GM12878 (cell line): ENCODE data around the gene RUSC1. TPM values are rescaled to one million over a fixed set of nuclear protein-coding genes. Genes with fewer than 3 reads are reported as not detected.

ENCODE experiments used
- ATAC-seq: fragments of 200-7000 bp; cut with Tn5 transposase; 3 replicates; pipeline ENCODE4 v1.9.1; 2020; ENCODE audit warnings: mild to moderate bottlenecking, moderate library complexity
- BruUV-seq: library from RNA; stranded (reverse); fragments of 400-500 nt; replicated peaks from 2 replicates; lab custom pipeline; 2021; lab: Mats Ljungman, UMichigan
- CTCF ChIA-PET: fragments of 300-600 bp; sonication (Branson Sonifier 250); formaldehyde crosslinking; extraction: SDS; loops from one replicate; lab custom pipeline; 2021; ENCODE audit warnings: inconsistent platforms; lab: Yijun Ruan, JAX
- POLR2A ChIA-PET: fragments of 350-600 bp; formaldehyde crosslinking; extraction: SDS; loops from one replicate; lab custom pipeline; 2021; ENCODE audit warnings: inconsistent platforms; lab: Charles Lee
- RAD21 ChIA-PET: fragments of 300-600 bp; sonication (Branson Sonifier 250); formaldehyde crosslinking; loops from one replicate; lab custom pipeline; 2023; ENCODE audit warnings: antibody characterized with exemption; ENCODE audit not compliant: unreplicated experiment; lab: Charles Lee
- SMC1A ChIA-PET: fragments of 300-600 bp; sonication (Branson Sonifier 250); formaldehyde crosslinking; loops from one replicate; lab custom pipeline; 2023; ENCODE audit not compliant: unreplicated experiment, uncharacterized antibody; lab: Charles Lee
- DNase-seq: peaks from one replicate; pipeline ENCODE4 v3.0.0-alpha.2; 2011; ENCODE audit warnings: low read depth, low spot score
- FAIRE-seq: peaks from 3 replicates; lab custom pipeline; 2011; peaks lifted over from hg19 to GRCh38; lab: Jason Lieb, UNC
- H2AFZ ChIP-seq: 2 replicates; pipeline ENCODE4 v1.6.0; 2011; ENCODE audit warnings: low read depth, low read length, control low read depth; ENCODE audit not compliant: control insufficient read depth
- H3K27ac ChIP-seq: 2 replicates; pipeline ENCODE4 v1.5.1; 2011; ENCODE audit warnings: control low read depth; ENCODE audit not compliant: control insufficient read depth, insufficient read depth
- H3K27me3 ChIP-seq, 2 experiments: replicated peaks in 1 of 2; 2 replicates each; pipeline versions ENCODE4 v1.6.0 to v1.6.1; 2011; ENCODE audit warnings: low read length in 1 of 2; ENCODE audit not compliant: control insufficient read depth in 2 of 2, insufficient read depth in 2 of 2
- H3K36me3 ChIP-seq, 2 experiments: 2 replicates each; pipeline ENCODE4 v1.5.1; 2011; ENCODE audit warnings: low read length in 1 of 2; ENCODE audit not compliant: control insufficient read depth in 2 of 2, insufficient read depth in 2 of 2
- H3K4me1 ChIP-seq: 2 replicates; pipeline ENCODE4 v1.6.1; 2011; ENCODE audit warnings: mild to moderate bottlenecking, low read length, moderate library complexity, mixed read lengths; ENCODE audit not compliant: control insufficient read depth, insufficient read depth
- H3K4me2 ChIP-seq: 2 replicates; pipeline ENCODE4 v1.6.0; 2011; ENCODE audit warnings: control low read depth; ENCODE audit not compliant: control insufficient read depth, insufficient read depth
- H3K4me3 ChIP-seq: fragments of 200-600 bp; sonication (generic); 2 replicates; pipeline ENCODE4 v1.5.1; 2016
- H3K79me2 ChIP-seq: 2 replicates; pipeline ENCODE4 v1.6.0; 2011; ENCODE audit warnings: low read length; ENCODE audit not compliant: control insufficient read depth, insufficient read depth
- H3K9ac ChIP-seq: 2 replicates; pipeline ENCODE4 v1.8.0; 2011; ENCODE audit warnings: low read length, control low read depth, mixed read lengths; ENCODE audit not compliant: control insufficient read depth, insufficient read depth
- H3K9me3 ChIP-seq: replicated peaks from 3 replicates; pipeline ENCODE4 v1.5.1; 2011; ENCODE audit warnings: mild to moderate bottlenecking, low read length; ENCODE audit not compliant: control insufficient read depth, insufficient read depth
- H4K20me1 ChIP-seq: 2 replicates; pipeline ENCODE4 v1.6.0; 2011; ENCODE audit not compliant: control insufficient read depth, insufficient read depth
- BRCA1 ChIP-seq: IDR thresholded peaks from 2 replicates; pipeline ENCODE4 v1.6.1; 2011; ENCODE audit warnings: low read depth, low read length, improper control_type of control experiment
- CBX5 ChIP-seq: sonication (generic); IDR thresholded peaks from 2 replicates; pipeline ENCODE4 v1.6.1; 2016; ENCODE audit warnings: low read depth, moderate library complexity, mild to moderate bottlenecking, inconsistent platforms
- ESRRA ChIP-seq: IDR thresholded peaks from 2 replicates; pipeline ENCODE4 v1.6.1; 2012; ENCODE audit warnings: mild to moderate bottlenecking, low read length, improper control_type of control experiment
- HCFC1 ChIP-seq: fragments of 150-350 bp; IDR thresholded peaks from 2 replicates; pipeline ENCODE4 v1.6.1; 2014; ENCODE audit warnings: low read length
- RBBP5 ChIP-seq: fragments of 200-600 bp; sonication (generic); conservative IDR thresholded peaks from 2 replicates; pipeline ENCODE4 v1.6.1; 2016
- RELA ChIP-seq: fragments of 450-650 bp; IDR thresholded peaks from 2 replicates; pipeline ENCODE4 v1.8.0; 2014; ENCODE audit warnings: borderline replicate concordance; ENCODE audit not compliant: partially characterized antibody
- SMAD1 ChIP-seq: fragments of 450-650 bp; IDR thresholded peaks from 2 replicates; pipeline ENCODE4 v1.6.1; 2018; ENCODE audit warnings: mild to moderate bottlenecking, low read depth; ENCODE audit not compliant: partially characterized antibody
- YY1 ChIP-seq: IDR thresholded peaks from 2 replicates; pipeline ENCODE4 v1.6.1; 2011; ENCODE audit warnings: low read depth, mild to moderate bottlenecking, low read length
- ZNF207 ChIP-seq: fragments of 450-650 bp; IDR thresholded peaks from 2 replicates; pipeline ENCODE4 v1.6.1; 2014; ENCODE audit warnings: antibody characterized with exemption, mild to moderate bottlenecking, borderline replicate concordance
- ZNF592 ChIP-seq: fragments of 450-650 bp; IDR thresholded peaks from 2 replicates; pipeline ENCODE4 v1.6.1; 2017; ENCODE audit warnings: mild to moderate bottlenecking, moderate library complexity
- ZZZ3 ChIP-seq: IDR thresholded peaks from 2 replicates; pipeline ENCODE4 v1.6.1; 2011; ENCODE audit warnings: low read depth; ENCODE audit not compliant: control insufficient read depth, insufficient read length
- WGBS: methylation state at CpG from one replicate; pipeline ENCODE4 v1.1.6; 2016; ENCODE audit warnings: low lambda C conversion rate; ENCODE audit not compliant: insufficient replicate concordance, insufficient coverage; ENCODE audit errors: missing lambda C conversion rate; 5-methylcytosine and 5-hydroxymethylcytosine counted together
- in situ Hi-C: fragments of 300-500 bp; cut with MboI; formaldehyde crosslinking; loops from 9 replicates; pipeline ENCODE4 v1.14.3; 2018; ENCODE audit warnings: mixed read lengths
- intact Hi-C: fragments of 100-400 bp; cut with micrococcal nuclease; formaldehyde crosslinking; loops from one replicate; pipeline ENCODE4 v1.14.2; 2022; ENCODE audit not compliant: unreplicated experiment
- polyA plus RNA-seq, 11 experiments: library from polyadenylated mRNA; depleted of rRNA in 4 of 11; unstranded in 6 of 11; stranded (reverse) in 5 of 11; fragments of >200 nt; fragmentation: Nextera tagmentation in 4 of 11; fragmentation: Illumina TruSeq in 1 of 11; extraction: Ambion mirVana in 4 of 11; extraction: Trizol in 1 of 11; gene quantifications; 1 replicate in 1 of 11; 2 replicates in 10 of 11; pipeline versions ENCODE4 v1.2.1 to v1.2.3, GENCODE V29; 2011 to 2016; ENCODE audit warnings: inconsistent platforms in 2 of 11, missing spikeins in 2 of 11, low read depth in 1 of 11
- total RNA-seq, 4 experiments: library from RNA; depleted of rRNA in 3 of 4; stranded (reverse); fragments of >200 nt in 3 of 4; fragmentation: Illumina TruSeq in 1 of 4; extraction: Trizol in 1 of 4; gene quantifications; 2 replicates each; pipeline versions ENCODE4 v1.2.1 to v1.2.3, GENCODE V29; 2013 to 2021
- TF ChIP-seq, protein P1 (sequence below): IDR thresholded peaks from 2 replicates; pipeline ENCODE4 v1.6.1; 2012; ENCODE audit warnings: mild to moderate bottlenecking, low read depth, low read length
- TF ChIP-seq, protein P2 (sequence below): fragments of 450-650 bp; formaldehyde crosslinking; IDR thresholded peaks from 2 replicates; pipeline ENCODE4 v1.4.0; 2022; ENCODE audit warnings: mild to moderate bottlenecking, moderate library complexity

Gene RUSC1
- total and polyA plus RNA-seq, 10 of the 15 experiments (the other 5 are each of a cell fraction or from before 2014, with no cell fraction given): 1.1 to 23.7 (median 12.3) TPM

GRCh38 chr1:155287987-155288543 lies 32.6 kb upstream of the RUSC1 start:
- Histone ChIP-seq H3K4me1 (no peaks in the 10 kb centered on the region), H3K36me3 (no peaks in the 10 kb centered on the region), H2AFZ (no peak overlapping the region), H3K9ac (no peak overlapping the region), H3K9me3 (no peaks in the 10 kb centered on the region), H3K79me2 (no peaks in the 10 kb centered on the region), H3K27me3 (no peaks in the 10 kb centered on the region; a peak in 1 of 4 replicates), H3K27ac (no peak overlapping the region), H3K4me3 (no peak overlapping the region), H3K4me2 (no peak overlapping the region), H4K20me1 (no peaks in the 10 kb centered on the region)
- no peak for FAIRE-seq
- ChIA-PET POLR2A (no interaction called here), CTCF (no interaction called here), SMC1A (no interaction called here), RAD21 (no interaction called here)
- no peak for DNase-seq
- intact Hi-C loops (no loop called here), in situ Hi-C loops (no loop called here)
- no TSS peak for BruUV-seq
- ATAC-seq: no peak
- 85% methylated on average over 21 of the region's 21 CpGs for WGBS
- no peak for TF ChIP-seq YY1
- no peak for TF ChIP-seq ZNF207
- TF ChIP-seq RBBP5: no peak
- TF ChIP-seq ZNF592: no peak
- TF ChIP-seq BRCA1: no peak
- no peak for TF ChIP-seq SMAD1
- no peak for TF ChIP-seq ESRRA
- TF ChIP-seq, protein P1, sequence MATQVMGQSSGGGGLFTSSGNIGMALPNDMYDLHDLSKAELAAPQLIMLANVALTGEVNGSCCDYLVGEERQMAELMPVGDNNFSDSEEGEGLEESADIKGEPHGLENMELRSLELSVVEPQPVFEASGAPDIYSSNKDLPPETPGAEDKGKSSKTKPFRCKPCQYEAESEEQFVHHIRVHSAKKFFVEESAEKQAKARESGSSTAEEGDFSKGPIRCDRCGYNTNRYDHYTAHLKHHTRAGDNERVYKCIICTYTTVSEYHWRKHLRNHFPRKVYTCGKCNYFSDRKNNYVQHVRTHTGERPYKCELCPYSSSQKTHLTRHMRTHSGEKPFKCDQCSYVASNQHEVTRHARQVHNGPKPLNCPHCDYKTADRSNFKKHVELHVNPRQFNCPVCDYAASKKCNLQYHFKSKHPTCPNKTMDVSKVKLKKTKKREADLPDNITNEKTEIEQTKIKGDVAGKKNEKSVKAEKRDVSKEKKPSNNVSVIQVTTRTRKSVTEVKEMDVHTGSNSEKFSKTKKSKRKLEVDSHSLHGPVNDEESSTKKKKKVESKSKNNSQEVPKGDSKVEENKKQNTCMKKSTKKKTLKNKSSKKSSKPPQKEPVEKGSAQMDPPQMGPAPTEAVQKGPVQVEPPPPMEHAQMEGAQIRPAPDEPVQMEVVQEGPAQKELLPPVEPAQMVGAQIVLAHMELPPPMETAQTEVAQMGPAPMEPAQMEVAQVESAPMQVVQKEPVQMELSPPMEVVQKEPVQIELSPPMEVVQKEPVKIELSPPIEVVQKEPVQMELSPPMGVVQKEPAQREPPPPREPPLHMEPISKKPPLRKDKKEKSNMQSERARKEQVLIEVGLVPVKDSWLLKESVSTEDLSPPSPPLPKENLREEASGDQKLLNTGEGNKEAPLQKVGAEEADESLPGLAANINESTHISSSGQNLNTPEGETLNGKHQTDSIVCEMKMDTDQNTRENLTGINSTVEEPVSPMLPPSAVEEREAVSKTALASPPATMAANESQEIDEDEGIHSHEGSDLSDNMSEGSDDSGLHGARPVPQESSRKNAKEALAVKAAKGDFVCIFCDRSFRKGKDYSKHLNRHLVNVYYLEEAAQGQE: no peak
- TF ChIP-seq CBX5: no peak
- TF ChIP-seq, protein P2, sequence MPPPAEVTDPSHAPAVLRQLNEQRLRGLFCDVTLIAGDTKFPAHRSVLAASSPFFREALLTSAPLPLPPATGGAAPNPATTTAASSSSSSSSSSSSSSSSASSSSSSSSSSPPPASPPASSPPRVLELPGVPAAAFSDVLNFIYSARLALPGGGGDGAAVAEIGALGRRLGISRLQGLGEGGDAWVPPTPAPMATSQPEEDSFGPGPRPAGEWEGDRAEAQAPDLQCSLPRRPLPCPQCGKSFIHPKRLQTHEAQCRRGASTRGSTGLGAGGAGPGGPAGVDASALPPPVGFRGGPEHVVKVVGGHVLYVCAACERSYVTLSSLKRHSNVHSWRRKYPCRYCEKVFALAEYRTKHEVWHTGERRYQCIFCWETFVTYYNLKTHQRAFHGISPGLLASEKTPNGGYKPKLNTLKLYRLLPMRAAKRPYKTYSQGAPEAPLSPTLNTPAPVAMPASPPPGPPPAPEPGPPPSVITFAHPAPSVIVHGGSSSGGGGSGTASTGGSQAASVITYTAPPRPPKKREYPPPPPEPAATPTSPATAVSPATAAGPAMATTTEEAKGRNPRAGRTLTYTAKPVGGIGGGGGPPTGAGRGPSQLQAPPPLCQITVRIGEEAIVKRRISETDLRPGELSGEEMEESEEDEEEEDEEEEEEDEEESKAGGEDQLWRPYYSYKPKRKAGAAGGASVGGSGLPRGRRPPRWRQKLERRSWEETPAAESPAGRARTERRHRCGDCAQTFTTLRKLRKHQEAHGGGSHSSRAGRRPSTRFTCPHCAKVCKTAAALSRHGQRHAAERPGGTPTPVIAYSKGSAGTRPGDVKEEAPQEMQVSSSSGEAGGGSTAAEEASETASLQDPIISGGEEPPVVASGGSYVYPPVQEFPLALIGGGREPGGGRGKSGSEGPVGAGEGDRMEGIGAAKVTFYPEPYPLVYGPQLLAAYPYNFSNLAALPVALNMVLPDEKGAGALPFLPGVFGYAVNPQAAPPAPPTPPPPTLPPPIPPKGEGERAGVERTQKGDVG (CRISPR knock-in tag): no peak
- TF ChIP-seq RELA: no peak
- TF ChIP-seq HCFC1: no peak
- no peak for TF ChIP-seq ZZZ3
